Gastroesophageal sphincter (tissue), 3 donors: ENCODE measurements around the gene ITPR2.

Experiments used
- EP300 ChIP-seq: sonication (generic); formaldehyde crosslinking; IDR thresholded peaks from one replicate; pipeline ENCODE4 v1.6.1; 2017; ENCODE audit warnings: antibody characterized with exemption, mild to moderate bottlenecking
- POLR2A ChIP-seq, 2 donors: fragments of 450-650 bp; IDR thresholded peaks; one replicate each; pipeline ENCODE4 v1.6.1; 2017; ENCODE audit warnings: antibody characterized with exemption in 2 of 2, mild to moderate bottlenecking in 2 of 2, moderate library complexity in 1 of 2
- TF ChIP-seq, protein P1 (sequence below), 4 experiments: fragments of 200-600 bp in 2 of 4; fragments of 450-650 bp in 2 of 4; sonication (generic) in 1 of 4; IDR thresholded peaks; one replicate each; pipeline ENCODE4 v1.5.1; 2017 to 2019; ENCODE audit warnings: antibody characterized with exemption in 4 of 4, mild to moderate bottlenecking in 2 of 4, moderate library complexity in 2 of 4

DNA sequence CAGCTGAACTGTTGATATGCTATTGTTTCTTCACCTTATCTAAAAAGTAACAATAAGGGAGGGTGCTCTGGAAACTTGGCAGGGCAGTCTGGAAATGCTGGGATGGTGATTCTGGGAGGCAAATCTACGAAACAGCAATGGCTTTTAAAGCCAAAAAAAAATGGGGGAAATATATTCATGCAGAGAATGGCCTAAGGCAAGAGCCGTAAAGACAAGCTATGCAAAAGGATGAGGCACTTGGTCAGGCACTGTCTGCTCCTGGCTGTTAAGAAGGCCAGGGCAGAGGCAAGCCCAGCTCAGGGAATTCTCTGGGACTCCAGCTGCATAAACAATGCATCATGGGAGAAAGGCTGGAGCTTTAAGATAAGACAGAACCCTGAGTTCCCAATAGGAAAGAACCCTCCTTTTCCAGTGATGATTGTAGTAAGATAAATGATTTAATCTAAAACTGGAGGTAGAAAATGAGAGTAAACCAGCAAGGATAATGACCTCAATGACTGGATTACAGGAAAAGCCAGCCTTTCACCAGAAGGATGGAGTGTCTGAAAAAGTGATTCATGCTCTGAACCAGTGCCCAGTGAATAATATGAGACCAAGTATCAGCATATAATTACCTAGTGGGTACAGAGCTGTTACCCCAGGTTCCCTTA is 46.0 kb downstream of the ITPR2 start:
- TF ChIP-seq, protein P1, sequence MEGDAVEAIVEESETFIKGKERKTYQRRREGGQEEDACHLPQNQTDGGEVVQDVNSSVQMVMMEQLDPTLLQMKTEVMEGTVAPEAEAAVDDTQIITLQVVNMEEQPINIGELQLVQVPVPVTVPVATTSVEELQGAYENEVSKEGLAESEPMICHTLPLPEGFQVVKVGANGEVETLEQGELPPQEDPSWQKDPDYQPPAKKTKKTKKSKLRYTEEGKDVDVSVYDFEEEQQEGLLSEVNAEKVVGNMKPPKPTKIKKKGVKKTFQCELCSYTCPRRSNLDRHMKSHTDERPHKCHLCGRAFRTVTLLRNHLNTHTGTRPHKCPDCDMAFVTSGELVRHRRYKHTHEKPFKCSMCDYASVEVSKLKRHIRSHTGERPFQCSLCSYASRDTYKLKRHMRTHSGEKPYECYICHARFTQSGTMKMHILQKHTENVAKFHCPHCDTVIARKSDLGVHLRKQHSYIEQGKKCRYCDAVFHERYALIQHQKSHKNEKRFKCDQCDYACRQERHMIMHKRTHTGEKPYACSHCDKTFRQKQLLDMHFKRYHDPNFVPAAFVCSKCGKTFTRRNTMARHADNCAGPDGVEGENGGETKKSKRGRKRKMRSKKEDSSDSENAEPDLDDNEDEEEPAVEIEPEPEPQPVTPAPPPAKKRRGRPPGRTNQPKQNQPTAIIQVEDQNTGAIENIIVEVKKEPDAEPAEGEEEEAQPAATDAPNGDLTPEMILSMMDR (IDR thresholded peaks at IDR 0.05) = no peak
- TF ChIP-seq POLR2A (IDR thresholded peaks at IDR 0.05) = no peak
- no peak for TF ChIP-seq EP300
